ENCODE results near the gene B3GALT4.

The B3GALT4 gene

DNA sequence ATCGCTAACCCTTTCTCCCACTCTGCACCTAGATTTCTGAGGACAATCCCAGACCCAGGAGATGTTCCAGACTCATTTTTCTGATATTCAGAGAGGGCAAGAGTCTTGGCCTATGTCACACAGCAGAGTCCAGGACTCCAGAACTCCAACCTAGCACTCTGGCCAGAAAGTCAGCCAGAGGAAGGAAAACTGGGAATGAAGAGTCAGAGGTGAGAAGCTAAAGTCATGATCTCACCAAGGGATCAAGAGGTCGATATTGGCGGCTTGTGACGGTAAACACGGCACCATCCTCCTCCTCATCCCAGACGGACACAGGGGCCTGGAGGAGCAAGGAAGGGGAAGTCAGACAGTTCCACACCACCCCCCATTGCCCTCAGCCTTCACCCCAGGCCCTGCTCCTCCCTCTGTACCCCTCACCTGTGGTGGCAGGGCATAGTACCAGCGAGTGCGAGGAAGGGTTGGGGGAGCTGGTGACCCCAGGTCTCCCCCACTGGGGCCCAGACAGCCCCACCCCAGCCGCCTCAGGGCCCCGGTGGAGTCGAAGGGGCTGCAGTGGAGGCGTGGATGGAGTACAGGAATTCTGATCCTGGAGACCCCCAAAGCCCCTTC lies 20.0 kb downstream of the B3GALT4 start:
- Mint-ChIP-seq H3K4me3 (peak overlapping the region; percentile 56 to 100), H3K27me3 (no peaks in the 10 kb centered on the region), H3K27ac (peak overlapping the region; percentile 31 to 72), H3K9me3 (no peaks in the 10 kb centered on the region), H3K4me1 (peaks cover 49% of the 10 kb centered on the region)
- no peak for DNase-seq
- no peak for ATAC-seq

- H3K27me3 Mint-ChIP-seq = no peaks in the 10 kb centered on the region
- ATAC-seq (no peak), DNase-seq (no peak)
- peak overlapping the region; percentile 56 to 100 for H3K4me3 Mint-ChIP-seq
- peak overlapping the region in 1 of 2 donors; percentile 72 for H3K27ac Mint-ChIP-seq
- no peaks in the 10 kb centered on the region for H3K9me3 Mint-ChIP-seq
- peaks cover 49% of the 10 kb centered on the region for H3K4me1 Mint-ChIP-seq
These were observed 20.6 kb downstream of the B3GALT4 start for GRCh38 chr6:33297406-33297955.

DNA sequence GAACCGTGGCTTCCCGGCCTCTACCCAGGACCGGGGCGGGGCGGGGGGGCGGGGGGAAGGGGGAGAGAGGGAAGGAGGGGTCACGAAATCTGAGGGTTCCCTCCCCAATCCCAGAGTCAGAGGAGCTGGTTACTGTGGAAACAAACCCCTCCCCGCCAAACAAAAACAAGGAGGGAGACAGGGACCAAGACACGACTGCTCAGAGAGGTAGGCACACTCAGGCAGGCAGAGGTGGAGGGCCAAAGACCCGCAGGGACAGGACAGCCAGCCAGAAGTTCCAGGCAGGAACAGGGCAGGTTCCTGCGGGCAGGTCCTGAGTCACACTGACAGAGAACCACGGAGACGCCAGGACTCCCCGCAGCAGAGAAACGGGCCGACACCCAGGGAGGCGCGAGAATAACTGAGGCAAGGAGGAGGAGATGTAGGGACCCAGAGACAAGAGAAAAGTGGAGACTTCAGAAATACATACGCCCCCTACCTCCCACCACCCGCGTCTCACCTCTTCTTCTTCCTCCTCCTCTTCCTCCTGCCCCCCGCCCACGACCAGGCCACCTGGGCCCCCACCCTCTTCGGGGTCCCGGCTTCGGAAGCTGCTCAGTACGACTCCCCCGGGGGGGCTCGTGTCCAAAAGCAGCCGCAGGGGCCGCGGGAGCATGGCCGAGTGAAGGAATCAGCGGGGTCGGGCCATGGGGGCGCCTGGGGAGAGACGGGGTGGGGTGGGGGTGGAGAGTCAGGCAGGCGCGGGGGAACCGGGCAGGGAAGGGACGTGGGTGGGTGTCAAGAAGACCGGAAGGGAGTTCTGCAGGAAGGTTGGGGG lies 21.2 kb downstream of the B3GALT4 start:
- Mint-ChIP-seq H3K4me1 (peaks cover 49% of the 10 kb centered on the region), H3K9me3 (no peaks in the 10 kb centered on the region), H3K4me3 (peak overlapping the region; percentile 93 to 100), H3K27me3 (no peaks in the 10 kb centered on the region), H3K27ac (peak overlapping the region; percentile 89 to 99)
- ATAC-seq (peak; percentile 34), DNase-seq (peak; percentile 49 to 72)

- DNase-seq (peak; percentile 33 to 69), ATAC-seq (peak; percentile 49)
- no peaks in the 10 kb centered on the region for H3K27me3 Mint-ChIP-seq
- H3K9me3 Mint-ChIP-seq = no peaks in the 10 kb centered on the region
- peaks cover 53% of the 10 kb centered on the region for H3K4me1 Mint-ChIP-seq
- peak within 1 kb of the TSS; percentile 93 to 100 for H3K4me3 Mint-ChIP-seq
- H3K27ac Mint-ChIP-seq = peak within 1 kb of the TSS; percentile 99
These were observed 21.9 kb downstream of the B3GALT4 start, which contains the start of gene RGL2 for GRCh38 chr6:33298773-33299236. Gene RGL2, minus strand, starts transcription at chr6:33298942. Its CDS starts 332 bp downstream, at chr6:33298610.

DNA sequence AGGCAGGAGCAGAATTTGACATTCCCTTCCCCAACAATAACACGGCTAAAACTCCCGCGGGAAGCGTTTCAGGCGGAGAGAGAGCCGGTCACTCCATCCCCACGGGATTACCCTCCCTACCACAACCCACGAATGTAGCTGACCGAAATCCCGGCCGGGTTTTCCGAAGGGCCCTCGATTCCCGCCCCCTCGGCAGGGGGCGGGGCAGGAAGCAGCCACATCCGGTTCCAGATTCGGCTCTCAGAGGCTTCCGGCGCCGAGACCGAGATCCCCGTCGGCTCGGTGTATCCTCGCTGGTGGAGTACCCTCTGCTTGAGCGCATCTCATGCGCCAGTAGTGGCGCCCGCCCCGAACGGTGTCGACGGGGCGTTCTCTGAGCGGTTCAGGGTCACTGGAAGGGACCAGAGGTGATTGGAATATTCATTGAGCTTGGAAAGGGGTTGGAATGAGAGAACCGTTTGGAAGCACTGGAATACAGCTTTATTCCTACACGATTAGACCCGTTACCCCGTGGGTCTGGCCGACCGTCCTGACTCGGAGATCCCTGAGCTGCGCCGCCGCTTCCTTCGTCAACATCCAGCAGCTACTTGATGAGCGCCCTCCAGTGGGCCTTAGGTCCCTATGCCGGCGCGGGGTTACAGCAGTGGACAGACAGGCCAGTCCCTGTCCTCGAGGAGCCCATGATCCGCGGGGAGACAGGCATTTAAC lies 22.5 kb downstream of the B3GALT4 start:
- H3K27ac Mint-ChIP-seq = peak overlapping the region; percentile 91 to 99
- no peaks in the 10 kb centered on the region for H3K27me3 Mint-ChIP-seq
- H3K4me1 Mint-ChIP-seq = peaks cover 59% of the 10 kb centered on the region
- DNase-seq (peak; percentile 92 to 96), ATAC-seq (peak; percentile 91)
- H3K9me3 Mint-ChIP-seq = no peaks in the 10 kb centered on the region
- H3K4me3 Mint-ChIP-seq = peak overlapping the region; percentile 93 to 100

DNA sequence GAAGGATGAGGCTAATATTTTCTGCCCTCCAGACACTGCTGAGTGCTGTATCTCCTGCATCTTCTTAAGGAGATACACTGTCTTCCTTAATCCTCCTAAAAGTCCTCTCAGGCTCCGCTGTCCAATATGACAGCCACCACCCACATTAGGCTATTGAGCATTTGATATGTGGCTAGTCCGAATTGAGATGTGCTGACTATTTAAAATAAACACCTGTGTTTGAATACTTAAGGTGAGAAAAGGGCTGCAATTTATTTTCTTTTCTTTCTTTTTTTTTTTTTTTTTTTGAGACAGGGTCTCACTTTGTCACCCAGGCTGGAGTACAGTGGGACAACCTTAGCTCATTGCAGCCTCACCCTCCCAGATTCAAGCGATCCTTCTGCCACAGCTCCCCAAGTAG lies 25.0 kb downstream of the B3GALT4 start:
- Mint-ChIP-seq H3K27ac (peak overlapping the region in 1 of 2 donors; percentile 57), H3K4me1 (peaks cover 69% of the 10 kb centered on the region), H3K4me3 (no peak overlapping the region), H3K27me3 (no peaks in the 10 kb centered on the region), H3K9me3 (no peaks in the 10 kb centered on the region)
- ATAC-seq = no peak
- no peak for DNase-seq

- peak overlapping the region in 1 of 2 donors; percentile 21 for H3K4me3 Mint-ChIP-seq
- H3K27ac Mint-ChIP-seq = no peak overlapping the region
- H3K9me3 Mint-ChIP-seq = no peaks in the 10 kb centered on the region
- no peak for DNase-seq
- H3K27me3 Mint-ChIP-seq = no peaks in the 10 kb centered on the region
- peaks cover 66% of the 10 kb centered on the region for H3K4me1 Mint-ChIP-seq
- ATAC-seq = no peak
These were observed 27.3 kb downstream of the B3GALT4 start for GRCh38 chr6:33304216-33304615.

- peak overlapping the region in 1 of 2 donors; percentile 91 for H3K27ac Mint-ChIP-seq
- DNase-seq = no peak
- H3K4me1 Mint-ChIP-seq = peaks cover 57% of the 10 kb centered on the region
- no peak overlapping the region for H3K4me3 Mint-ChIP-seq
- H3K27me3 Mint-ChIP-seq = no peaks in the 10 kb centered on the region
- no peaks in the 10 kb centered on the region for H3K9me3 Mint-ChIP-seq
- no peak for ATAC-seq
These were observed 28.1 kb downstream of the B3GALT4 start for GRCh38 chr6:33305052-33305451.

- no peak overlapping the region for H3K4me3 Mint-ChIP-seq
- peaks cover 57% of the 10 kb centered on the region for H3K4me1 Mint-ChIP-seq
- H3K27ac Mint-ChIP-seq = peak overlapping the region; percentile 3 to 69
- no peaks in the 10 kb centered on the region for H3K9me3 Mint-ChIP-seq
- ATAC-seq = no peak
- no peaks in the 10 kb centered on the region for H3K27me3 Mint-ChIP-seq
- no peak for DNase-seq
These were observed 29.4 kb downstream of the B3GALT4 start for GRCh38 chr6:33306356-33306755.

DNA sequence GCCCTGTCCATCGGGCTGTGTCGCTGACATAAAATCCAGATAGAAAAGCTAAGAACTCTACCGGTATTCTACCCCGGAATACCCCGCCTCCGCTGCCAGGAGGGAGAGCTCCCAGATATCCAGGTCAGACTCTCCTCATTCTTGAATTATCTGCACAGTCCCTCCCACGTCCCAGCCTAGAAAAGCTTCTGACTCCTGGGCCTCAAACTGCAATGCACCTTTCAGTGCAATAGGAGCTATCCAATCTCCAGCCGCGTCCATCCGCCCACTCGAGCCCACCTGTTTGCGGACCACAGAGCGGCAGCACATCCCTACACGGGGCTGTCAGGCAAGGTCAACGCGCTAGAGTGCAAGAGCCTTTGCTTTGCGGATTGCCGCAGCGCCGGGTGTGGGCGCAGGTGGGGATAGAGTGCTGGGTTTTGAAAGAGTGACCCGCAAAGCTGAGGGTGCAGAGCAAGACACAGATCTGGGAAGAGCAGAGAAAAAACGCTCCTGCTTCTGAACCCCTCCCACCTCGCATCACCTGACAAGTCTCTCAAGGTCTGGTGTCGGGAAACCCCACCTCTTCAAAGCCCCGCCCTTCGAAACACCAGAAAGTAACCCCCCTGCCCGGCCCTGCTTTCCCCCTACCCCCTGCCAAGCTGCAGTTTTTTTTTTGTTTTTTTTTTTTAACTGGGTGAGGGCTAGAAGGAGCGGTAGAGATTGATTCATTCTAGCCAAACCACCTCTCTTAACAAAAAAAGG lies 35.6 kb downstream of the B3GALT4 start:
- H3K27ac Mint-ChIP-seq = peak overlapping the region; percentile 94 to 97
- no peaks in the 10 kb centered on the region for H3K9me3 Mint-ChIP-seq
- no peaks in the 10 kb centered on the region for H3K27me3 Mint-ChIP-seq
- peak; percentile 44 for ATAC-seq
- peaks cover 62% of the 10 kb centered on the region for H3K4me1 Mint-ChIP-seq
- DNase-seq = peak; percentile 55 to 79
- peak overlapping the region; percentile 95 to 99 for H3K4me3 Mint-ChIP-seq

DNA sequence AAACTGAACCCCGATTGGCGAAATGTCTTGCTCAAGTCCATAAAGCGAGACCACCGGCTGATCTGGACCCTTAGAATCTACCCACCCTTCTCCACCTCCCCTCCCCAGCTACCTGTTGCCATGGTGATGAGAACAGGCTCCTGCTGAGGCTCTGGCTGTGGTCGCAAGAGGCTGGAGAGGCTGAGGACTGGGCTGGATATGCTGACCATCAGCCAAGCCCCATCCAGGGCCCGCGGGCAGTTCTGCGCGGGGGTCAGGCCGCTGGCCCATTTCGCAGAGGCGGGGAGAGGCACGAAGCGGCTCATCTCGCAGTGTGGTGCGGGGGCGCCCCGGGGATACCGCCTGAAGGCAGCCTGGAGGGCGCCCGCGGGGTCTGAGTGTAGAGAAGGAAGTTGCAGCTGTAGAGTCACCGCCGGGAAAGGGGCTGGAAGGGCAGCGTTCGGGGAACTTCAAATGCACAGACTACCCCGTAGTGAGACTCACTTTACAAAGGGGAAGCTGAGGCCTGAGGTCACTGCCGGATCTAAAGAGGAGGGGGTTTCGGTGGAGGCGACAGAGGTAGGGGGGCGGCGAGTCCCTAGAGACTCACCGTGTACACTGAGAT lies 36.3 kb downstream of the B3GALT4 start:
- no peaks in the 10 kb centered on the region for H3K27me3 Mint-ChIP-seq
- no peaks in the 10 kb centered on the region for H3K9me3 Mint-ChIP-seq
- ATAC-seq (peak; percentile 37), DNase-seq (peak; percentile 36 to 66)
- H3K27ac Mint-ChIP-seq = peak overlapping the region; percentile 94 to 97
- peak overlapping the region; percentile 95 to 99 for H3K4me3 Mint-ChIP-seq
- H3K4me1 Mint-ChIP-seq = peaks cover 64% of the 10 kb centered on the region

- DNase-seq (peak; percentile 85 to 94), ATAC-seq (peak; percentile 82)
- H3K9me3 Mint-ChIP-seq = no peaks in the 10 kb centered on the region
- H3K27me3 Mint-ChIP-seq = no peaks in the 10 kb centered on the region
- peak within 1 kb of the TSS; percentile 95 to 99 for H3K4me3 Mint-ChIP-seq
- peaks cover 64% of the 10 kb centered on the region for H3K4me1 Mint-ChIP-seq
- H3K27ac Mint-ChIP-seq = peak within 1 kb of the TSS; percentile 94 to 97
These were observed 37.0 kb downstream of the B3GALT4 start, which contains the start of gene TAPBP for GRCh38 chr6:33313709-33314514. Gene TAPBP, minus strand, starts transcription at chr6:33314078. Its CDS starts 37 bp downstream, at chr6:33314041.

GRCh38 chr6:33314515-33314942 lies 37.6 kb downstream of the B3GALT4 start:
- ATAC-seq = peak; percentile 65
- peak; percentile 60 to 77 for DNase-seq
- Mint-ChIP-seq H3K27ac (peak overlapping the region; percentile 94 to 97), H3K9me3 (no peaks in the 10 kb centered on the region), H3K4me3 (peak overlapping the region; percentile 95 to 99), H3K4me1 (peaks cover 68% of the 10 kb centered on the region), H3K27me3 (no peaks in the 10 kb centered on the region)
